Superior temporal gyrus (tissue), 1 donor: Measurements from ENCODE around the gene ARMC7.
"Not testable (repeated sequence)": the region's sequence is repeated elsewhere in the genome, so short reads cannot be mapped to it uniquely, and the experiment has no call there.

Experiments used
- DNase-seq: peaks from one replicate; pipeline ENCODE4 v3.0.0-alpha.2; 2016; ENCODE audit errors: extremely low spot score

Gene ARMC7

DNA sequence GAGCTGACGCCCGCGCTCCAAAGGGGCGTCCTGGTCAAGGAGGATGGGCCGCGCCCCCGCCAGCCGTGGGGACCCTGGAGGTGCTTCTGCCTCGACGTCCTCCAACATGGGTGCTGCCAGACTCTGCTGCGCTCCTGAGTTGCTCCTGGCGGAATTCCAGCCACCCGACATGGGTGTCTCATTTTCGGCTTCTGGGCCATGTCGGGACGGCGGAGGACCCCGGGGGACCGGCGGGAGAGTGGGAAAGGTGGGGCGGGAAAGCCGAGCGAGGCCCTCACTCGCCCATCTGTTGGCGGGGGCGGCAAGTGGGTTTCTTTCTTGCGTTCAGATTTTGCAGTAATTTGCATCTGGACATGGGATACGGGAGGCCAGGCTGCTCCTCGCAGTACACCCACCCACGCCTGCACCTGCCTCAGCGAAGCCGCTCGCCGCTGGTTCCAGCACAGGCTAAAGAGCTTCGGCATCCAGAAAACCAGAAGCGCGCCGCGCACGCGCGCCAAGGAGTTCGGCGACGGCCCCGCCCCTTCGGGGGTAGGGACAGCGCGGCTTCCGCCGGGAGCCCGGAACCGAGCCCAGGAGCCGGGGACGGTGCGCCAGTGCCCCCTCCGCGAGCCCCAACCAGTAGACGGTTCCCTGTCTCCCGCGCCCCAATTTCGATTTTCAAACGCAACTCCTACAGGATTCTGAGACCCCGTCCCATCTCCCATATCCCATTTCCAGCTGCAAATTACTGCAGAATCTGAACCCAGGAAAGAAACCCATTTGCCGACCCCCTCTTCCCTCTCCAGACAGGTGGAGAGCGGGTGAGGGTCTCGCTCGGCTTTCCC, at the start of gene ARMC7:
TSS of gene ARMC7 (plus strand) at position 563 of the 827 bp plus-strand sequence. CDS start 320 bp downstream, outside the sequence.
- peak; percentile 86 for DNase-seq

DNA sequence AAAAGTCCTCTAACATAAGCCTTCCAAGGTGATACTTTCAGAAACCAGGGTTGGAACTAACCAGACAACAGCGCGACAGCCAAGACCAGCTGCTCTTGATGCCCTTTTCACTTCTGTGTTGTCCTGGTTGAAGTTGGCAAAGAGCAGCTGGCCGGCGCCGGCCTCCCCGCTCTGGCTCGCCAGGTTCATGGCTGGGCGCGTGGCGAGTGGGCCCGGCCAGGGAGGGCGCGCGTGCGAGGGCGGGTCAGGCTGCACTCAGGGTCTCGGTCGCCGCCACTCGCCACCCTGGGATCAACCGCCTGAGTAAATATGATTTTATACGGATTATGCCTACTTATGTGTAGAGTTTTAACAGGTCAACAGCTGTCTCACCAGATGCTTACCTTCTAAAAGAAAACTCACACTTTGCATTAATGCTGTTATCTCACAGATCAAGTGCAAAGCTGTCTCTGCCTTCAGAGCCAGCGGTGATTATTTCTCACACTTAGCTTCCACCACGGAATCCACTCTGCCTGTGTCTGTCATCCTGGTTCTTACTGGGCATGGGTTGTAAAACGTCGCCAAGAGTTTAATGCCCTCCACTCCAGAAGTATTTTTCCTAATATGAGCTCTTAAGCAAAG, 49.2 kb upstream of the ARMC7 start:
- DNase-seq: no peak

DNA sequence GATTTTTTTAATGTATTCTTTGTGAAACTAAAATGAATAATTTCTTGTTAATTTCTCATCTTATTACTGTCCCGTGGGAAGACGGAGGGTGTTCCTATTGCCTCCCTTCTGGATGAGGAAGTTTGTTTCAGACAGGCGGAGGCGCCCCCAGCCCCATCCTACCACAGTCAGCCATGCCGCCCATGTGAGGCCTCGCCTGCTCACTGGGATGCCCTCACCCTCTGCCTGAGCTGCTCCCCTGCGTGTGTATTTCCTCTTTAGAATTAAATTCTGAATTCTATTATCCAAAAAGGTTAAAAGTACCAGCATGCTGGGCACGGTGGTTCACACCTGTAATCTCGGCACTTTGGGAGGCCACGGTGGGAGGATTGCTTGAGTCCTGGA, 48.7 kb upstream of the ARMC7 start:
- no peak for DNase-seq

DNA sequence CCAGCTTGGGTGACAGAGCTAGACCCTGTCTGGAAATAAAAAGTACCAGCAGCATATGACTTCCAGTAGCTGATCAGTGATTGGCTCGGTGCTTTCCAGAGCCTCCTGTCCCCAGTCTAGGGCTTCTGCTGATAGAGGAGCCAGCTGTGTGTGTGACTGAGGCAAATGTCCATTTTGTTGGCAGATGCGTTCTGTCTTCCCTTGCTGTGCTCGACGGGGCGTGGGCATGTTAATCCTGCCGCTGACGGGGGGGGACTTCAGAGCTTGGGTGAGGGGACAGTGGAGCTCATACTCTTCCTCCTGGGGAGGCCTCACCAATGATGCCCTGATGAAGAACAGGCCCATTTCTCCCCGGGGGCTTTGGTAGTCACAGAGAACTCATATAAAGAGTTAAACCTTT, 48.2 kb upstream of the ARMC7 start:
- no peak for DNase-seq

DNA sequence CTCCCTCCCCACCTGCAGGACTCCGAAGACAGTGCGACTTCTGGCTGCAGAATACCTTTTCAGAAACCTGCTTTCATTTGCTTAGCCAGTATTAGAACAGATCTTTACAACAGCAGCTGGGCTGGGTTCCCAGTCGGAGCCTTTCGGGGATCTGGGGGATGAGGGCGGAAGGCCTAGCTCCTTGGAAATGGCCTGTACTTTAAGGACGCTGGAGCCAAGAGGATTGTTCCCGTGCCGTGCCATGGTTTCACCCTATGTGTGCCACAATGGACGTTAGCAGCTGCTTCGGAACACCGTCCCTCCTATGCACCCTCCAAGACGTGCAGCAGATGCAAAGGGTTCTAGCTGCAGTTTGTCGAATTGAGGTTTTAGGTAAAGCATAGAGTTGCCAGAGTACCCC, 46.6 kb upstream of the ARMC7 start:
- DNase-seq: no peak

DNA sequence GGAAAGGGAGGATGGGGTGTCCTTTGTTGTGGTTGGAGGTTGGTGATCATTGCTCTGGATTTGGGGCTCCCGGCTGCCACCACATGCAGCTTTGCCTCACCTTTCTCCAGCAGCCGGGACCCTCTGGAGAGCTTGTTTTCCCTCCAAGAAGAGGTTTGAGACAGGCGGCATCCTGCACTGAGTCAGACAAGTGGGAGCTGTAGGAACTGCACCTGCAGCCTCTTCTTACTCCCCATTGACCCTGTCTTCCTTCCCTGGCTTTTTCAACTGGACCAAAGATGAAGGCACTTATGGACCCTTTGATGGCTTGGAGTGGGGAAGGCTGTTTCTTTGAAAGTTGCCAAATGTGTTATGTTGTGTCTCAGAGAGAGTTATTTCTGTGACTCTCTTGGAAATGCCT, 46.1 kb upstream of the ARMC7 start:
- no peak for DNase-seq

DNA sequence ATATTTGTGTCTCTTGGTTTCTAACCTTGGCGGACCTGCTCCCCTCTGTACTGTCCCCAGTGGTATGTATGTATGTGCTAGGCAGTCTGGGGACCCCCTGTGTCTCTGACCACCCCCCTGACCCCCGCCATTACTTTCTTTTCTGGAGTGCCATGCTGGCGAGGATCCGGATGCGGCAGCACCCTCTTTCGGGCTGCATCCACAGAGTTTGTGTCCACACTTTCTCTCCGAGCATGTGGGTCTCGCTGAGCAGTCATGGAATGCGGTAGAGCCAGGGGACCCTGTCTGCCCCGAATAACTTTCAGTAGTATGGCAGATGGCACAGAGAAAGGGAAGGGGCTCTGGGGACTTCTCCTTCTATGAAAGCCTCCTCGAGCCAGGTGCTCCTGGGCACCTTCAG, 45.7 kb upstream of the ARMC7 start:
- no peak for DNase-seq

DNA sequence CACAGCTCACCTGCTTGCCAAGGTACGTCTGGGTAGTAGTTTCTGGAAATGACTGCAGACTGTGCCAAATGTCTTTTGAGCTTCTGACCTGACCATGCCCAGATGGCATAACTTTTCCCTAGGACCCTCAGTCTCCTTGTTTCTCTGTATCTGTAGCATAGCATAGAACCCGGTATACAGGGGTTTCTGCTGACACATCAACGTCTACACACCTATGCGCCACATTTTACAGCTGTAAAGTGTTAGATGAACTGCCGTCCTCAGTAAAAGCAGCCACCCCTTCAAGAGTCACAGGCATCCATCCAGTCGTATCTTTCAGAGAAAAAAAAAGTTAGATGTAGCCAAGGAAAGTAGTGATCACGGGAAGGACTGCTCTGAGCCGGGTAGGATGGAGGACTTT, 45.3 kb upstream of the ARMC7 start:
- DNase-seq: no peak

DNA sequence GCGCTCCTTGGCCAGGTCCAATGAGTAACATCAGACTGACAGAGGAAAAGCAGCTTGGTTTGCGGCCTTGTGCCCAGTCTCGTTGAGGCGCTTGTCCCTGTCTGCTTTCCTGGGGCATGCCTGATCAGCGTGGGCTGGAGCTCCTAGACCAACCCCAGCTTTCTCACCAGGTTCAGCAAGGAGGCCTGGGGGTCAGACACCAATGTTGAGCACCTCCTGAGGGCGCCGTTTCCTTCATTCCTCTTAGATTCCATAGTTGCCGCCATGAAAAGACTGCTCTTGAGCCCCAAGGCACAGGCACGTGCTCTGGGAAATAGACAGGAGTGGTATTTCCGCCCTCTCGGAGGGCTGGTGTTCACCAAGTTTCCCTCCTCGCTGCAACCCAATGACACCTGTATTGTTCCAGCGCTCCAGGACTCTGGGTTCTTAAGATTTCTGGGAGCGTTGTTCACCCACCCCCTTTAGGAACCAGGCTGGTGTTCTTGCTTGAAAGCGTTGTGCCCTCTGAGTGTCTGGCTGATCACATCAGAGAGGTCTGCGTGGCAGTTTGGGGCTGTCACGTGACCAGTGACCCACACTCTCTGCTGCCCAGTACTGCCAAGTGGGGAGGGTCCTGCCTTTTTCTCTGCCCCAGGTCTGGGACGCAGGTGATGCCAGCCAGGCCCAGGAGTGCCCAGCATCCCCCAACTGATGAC, 44.8 kb upstream of the ARMC7 start:
- DNase-seq: no peak

DNA sequence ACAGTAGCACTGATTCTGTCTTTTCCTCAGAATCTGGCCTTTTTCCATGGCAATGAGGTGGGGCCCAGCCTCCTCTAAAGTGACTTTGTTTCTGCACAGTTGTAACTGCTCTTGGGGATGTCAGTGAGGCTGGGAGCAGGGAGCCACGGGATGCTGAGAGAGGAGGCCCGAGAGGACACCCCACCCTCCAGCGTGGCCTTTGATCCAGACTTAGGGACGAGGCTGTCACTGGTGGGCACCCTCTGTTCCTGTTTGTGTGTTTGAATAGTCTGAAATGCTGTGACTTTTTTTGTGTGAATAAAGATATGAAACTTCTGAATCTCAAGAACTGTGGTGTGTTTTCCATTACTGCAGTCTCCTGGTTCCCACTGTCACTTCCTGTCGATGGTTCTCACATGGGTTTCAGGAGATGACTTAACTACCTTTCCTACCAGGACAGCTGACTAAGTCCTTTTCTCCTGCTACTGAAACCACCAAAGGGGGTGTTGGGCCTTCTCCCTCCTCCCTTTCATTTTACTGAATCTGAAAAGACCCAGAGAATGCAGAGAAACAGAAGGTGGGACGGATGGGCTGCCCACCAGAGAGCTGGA, 44.1 kb upstream of the ARMC7 start:
- no peak for DNase-seq

DNA sequence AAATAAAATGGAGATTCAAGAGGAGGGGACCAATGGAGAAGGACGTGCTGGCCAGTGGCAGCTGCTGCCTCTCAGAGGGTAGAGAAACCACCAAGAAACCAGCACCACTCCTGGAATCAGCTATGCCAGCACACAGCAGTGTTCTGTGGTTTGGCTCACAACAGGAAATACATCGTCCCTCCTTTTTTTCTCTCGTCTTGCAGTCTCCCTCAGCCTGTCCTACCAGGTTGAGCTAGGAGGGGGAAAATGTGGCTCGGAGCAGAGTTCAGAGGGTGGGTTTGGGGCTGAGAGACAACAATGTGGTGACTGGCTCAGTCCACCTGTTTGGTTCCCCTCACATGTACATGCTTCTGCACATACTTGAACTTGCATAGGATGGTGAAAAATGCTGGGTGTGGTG, 41.9 kb upstream of the ARMC7 start:
- DNase-seq: no peak

DNA sequence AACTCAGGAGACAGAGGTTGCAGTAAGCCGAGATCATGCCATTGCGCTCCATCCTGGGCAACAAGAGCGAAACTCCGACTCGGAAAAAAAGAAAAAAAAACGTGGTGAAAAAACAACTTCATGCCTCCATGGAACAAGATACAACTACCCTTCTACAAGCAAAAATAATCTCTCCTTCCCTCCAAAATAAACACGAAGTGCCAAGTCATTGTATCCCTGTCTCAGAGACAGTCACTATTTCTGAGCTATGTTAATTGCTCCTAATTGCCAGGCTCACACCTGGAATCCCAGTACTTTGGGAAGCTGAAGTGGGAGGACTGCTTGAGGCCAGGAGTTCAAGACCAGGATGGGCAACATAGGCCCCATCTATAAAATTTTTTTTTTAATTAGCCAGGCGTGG, 41.0 kb upstream of the ARMC7 start:
- DNase-seq: no peak

DNA sequence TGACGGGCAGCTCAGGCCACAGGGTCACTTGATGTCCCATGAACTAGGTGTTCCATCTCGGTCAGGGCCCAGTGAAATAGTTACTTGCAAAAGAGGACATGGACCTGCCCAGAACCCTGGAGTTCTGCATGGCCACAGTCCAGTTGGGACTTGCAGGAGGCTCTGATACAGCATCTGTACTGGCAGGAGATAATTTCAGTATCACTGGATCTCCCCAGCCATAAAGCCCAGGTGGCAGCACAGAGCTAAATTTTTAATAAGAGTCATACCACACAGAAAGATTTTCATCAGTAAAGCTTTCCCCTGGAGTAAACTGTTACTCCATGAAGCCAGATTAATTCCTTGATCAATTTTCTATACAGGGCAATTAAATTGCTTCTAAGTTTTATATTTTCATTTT, 40.0 kb upstream of the ARMC7 start:
- no peak for DNase-seq

DNA sequence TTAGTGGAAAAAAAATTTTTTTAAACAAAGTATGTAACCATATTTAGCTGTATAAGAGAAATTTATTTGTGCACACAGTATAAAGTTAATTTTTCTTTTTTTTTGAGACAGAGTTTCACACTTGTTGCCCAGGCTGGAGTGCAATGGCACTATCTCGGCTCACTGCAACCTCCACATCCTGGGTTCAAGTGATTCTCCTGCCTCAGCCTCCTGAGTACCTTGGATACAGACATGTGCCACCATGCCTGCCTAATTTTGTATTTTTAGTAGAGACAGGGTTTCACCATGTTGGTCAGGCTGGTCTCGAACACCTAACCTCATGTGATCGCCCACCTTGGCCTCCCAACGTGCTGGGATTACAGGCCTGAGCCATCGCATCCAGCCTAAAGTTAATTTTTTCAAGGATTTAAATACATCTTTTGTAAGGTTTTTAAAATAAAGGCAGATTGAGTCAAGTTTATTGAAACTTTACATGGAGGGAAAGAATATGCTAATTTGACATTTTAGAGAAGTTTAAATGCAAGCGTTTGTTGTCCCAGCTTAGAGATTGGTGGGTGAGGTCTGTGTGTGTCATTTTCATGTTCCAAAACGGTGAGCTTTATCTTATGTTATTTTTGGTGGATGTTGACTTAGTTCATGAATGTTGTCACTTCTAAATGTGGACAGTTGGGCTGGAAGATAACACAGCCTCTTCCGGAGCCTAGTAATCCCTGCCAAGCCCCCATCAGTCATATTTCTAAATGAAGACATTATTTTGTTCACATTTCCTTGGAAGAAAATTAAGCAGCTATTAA, 38.1 kb upstream of the ARMC7 start:
- not testable (repeated sequence) for DNase-seq

DNA sequence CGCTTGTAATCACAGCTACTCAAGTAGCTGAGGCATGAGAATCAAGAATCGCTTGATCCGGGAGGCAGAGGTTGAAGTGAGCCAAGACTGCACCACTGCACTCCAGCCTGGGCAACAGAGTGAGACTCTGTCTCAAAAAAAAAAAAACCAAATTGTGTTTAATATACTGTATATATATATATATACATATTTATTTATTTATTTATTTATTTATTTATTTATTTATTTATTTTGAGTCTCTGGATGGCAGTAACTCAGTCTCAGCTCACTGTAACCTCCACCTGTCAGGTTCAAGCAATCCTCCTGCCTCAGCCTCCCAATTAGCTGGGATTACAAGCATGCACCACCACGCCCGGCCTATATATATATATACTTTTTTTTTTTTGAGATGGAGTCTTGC, 36.9 kb upstream of the ARMC7 start:
- not testable (repeated sequence) for DNase-seq

DNA sequence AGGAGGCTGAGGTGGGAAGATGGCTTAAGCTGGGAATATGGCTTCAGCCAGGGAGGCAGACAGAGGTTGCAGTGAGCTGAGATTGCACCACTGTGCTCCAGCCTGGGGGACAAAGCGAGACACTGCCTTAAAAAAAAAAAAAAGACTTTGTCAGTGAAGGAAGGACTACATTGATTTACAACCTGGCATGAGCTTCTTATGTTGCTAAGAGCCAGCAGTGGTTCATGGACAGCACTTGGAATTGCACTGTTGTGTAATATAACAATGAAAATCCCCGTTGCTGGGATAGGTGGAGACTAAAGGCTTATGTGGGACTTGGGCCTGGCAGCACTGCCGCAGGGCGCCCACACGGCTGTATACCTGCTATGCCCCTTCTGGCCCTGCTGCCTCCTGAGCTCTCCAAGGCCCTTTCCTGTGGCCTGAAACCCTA, 36.1 kb upstream of the ARMC7 start:
- DNase-seq: no peak

DNA sequence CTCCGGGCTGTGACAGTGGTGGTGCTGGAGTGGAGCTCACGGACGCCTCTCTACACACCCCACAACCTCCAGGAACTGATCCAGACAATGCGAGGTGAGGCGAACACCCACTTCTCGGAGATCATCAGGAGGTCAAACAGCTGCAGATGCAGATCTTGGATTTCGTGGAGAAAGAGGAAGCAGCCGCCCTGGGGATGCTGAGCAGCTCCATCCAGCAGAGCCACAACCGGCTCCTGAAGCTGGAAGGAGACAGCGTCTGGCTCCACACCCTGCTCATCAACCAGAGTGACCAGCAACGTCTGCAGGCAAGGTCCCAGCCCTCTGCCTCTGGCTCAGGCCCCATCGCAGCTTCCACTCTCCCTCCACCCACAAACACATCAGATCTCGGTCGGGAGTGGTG, 35.2 kb upstream of the ARMC7 start:
- DNase-seq: no peak

DNA sequence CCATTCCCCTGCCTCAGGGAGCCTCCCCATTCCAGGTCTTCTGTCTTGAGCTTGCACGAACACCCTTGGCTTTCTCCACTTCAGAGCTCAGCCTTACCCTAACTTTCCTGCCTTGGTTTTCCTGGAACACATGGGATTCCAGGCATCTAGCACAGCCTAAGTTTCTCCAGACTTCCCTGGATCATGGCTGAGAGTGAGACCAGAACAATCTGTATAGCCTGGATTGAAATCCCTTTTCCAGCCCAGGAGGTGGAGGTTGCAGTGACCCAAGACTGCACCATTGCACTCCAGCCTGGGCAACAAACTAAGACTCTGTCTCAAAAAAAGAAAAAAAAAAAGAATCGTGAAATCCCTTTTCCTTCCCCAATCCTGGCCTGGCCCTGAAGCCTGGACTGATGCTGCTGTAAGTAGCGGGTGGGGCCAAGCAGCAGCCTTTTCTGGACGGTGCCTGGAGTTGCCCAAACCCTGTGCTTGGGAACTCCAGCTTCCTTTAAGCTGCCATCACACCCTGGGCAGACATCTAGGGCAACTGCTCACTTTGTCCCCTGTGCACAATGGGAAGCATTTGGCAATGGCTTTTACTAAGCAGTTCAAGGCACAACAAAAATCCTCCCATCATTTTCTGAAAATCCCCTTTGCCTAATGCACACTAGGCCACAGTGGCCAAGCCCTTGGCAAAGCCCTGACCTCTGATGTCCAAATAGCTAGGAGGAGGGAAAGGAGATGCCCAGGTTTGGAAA, 34.0 kb upstream of the ARMC7 start:
- no peak for DNase-seq

DNA sequence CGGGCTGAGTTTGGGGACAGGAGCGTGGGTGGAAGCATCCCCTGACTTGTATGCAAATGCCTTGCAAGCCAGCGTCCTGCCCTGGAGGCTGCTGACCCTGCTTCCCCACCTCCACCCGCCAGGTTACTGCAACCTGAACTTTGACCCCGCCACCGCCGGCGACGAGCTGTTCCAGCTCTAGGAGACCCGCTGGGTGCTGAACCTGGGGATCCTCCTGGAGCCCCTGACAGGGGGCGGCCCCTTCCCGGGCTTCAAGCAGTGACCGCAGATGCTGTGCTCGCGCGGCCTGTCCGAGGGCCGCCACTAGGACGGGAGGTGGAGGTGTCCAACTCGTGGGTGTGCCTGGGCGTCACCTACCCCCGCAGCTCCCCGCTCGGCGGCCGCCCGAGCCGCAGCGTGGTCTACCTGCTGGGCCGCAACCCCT, 32.7 kb upstream of the ARMC7 start:
- DNase-seq: no peak

DNA sequence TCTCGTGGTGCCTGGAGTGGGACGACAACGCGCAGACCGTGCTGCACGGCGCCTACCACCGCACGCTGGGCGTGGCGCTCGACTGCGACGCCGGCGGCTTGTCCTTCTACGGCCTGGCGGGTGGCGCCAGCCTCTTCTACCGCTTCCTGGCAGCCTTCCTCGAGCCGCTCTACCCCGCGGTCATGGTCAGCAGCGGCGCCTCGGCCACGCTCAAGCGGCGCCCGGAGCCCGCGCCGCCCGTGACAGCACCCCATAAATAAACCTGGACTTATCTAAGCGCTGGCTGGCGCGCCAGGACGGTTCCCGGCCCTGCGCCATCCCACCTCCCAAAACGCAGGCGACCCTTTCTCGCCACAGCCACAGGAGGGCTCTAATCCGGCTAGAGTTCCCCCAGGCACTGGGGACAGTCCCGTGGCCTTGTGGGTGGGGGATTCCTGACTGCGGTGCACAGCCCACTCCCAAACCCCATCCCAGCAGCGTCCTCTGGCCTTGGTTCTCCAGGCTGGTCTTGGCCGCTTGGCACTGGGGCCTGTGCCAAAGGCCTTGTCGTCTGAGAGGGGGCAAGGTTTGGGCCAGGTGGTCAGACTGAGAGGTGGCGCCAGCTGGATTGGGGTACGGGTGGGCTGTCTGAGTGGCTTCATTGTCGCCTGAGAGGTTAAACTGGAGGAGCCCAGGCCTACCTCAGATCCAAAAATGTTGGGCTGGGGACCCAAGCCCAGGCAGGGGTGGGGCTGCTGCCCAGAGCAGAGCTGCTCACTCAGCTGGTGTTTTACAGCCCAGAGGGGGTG, 32.1 kb upstream of the ARMC7 start:
- peak; percentile 62 for DNase-seq
